Measurements from ENCODE around the gene CEP20.
A peak's percentile ranks its signal among the peaks of the same experiment; 100 is the strongest.
"Not testable (repeated sequence)": the region's sequence is repeated elsewhere in the genome, so short reads cannot be mapped to it uniquely, and the experiment has no call there.

The CEP20 gene

DNA sequence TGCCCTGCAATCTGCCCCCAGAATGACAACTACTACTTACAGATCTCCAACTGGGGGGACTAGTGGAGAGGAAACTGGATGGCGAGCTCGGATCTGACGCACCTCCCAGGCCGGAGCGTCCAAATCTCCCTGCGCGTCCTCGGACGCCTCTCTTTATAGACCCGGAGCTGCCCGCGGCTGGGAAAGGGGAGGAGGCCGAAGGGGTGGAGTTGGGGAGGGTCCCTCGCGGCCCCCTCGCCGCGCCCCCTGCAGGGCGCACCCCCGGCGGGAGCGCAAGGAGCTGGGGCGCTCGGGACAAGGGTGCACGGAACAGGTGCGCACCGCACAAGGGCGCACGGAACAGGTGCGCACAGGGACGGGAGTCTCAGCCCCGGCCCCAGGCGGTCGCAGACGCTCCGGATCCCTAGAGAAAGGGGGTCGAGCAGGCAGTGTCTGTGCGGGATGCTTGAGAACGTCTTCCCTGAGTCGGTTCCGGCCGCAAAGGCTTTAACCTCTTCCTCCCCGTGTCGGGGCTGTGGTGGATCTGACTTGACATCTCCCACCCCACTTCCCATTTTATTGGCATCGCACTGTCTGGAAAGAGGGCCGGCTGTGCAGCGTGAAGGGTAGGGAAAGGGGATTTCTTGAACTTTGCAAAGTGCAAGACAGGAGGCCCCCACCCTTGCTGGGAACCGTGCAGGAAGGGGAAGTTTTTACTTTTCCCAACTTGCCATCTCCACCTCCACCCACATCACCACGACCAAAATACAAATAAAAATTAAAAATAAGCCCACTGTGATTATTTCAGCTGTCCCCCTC, 31.3 kb downstream of the CEP20 start, which contains the start of gene MYH11:
MYH11 (minus strand) TSS at position 128 of the 798 bp plus-strand sequence. CDS start 18,776 bp downstream, outside the sequence.
- DNase-seq: no peak

DNA sequence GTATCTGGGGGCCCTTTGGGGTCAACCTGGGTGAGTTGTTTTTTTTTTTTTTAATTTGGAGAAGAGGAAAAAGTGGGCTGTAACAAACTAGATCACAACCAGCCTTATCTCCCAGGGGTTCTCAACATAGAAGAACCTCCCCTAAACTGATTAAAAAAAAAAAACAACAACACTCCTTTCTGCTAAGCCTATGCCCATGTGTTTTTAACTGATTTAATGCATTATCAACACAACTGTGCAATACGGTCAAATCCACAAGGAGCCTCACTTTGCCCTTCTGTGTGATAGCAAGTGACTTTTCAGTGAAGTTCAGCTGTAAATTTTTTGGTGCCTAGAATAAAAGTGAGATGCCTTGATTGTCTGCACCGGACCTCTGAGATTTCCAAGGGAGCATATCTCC, 32.2 kb downstream of the CEP20 start:
- DNase-seq: no peak

DNA sequence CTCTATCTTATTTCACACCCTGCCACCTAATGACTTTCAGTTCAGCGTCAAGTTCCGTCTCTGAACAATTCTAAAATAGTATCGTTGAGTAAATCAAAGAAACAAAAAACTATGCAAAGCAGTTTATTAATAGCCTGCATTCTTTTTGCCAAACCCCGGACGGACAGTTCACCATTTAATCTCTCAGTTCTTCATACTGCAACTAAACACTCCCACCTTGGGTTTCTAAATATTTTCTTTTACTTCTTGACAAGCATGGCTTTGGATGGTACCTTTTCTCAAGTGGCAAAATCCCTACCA, 32.7 kb downstream of the CEP20 start:
- no peak for DNase-seq

DNA sequence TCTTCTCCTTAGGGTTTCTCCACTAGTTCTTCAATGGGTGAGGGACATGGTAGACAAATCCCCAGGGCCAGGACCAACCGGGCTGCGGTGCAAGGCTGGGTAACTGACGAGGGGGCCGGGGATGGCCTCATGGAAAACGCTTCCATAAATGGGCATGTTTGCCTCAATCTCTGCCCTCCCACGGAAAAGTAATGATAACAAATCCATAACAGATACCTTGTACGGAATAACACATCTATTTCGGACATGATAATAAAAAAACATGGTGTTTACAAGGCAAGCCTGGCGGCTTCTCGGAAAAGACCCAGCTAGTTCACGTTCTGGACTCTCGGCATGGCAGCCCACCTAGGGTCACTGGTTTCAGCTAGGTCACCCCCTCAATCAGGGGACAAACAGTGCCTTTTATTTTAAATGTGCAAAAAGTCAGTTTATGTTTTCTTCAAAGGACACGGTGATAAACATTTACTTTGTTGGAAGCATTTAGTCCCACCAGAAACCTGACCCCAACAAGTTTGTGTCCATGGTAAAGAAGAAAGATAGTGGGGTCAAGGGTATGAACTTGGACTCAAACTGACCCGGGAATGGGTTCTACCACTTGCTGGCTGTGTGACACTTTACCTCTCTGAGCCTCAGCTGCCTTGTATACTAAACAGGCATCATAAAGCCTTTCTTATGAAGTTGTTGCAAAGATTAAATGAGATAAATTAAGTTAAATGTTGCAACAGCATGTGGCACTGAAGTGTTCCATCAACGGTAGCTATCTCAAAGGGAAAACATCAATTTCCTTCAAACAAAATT, 33.3 kb downstream of the CEP20 start:
- DNase-seq: no peak

DNA sequence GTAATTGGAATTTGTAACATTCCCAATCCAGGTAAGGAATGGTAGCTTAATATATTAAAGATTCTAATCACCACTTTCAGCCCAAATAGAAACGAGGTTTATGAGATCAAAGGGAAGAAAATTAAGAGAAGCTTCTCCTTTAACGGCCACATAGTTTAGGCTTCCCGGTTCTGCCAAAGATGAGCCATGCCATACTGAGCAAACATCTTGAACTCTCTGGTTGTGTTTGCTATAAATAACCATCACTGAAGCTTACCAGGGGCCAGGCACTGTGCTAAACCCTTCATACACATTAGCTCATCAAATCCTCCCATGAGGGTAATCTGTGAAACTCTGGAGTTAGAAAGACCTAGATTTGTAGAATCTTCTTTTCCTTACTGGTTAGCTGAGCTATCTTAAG, 34.3 kb downstream of the CEP20 start:
- no peak for DNase-seq

DNA sequence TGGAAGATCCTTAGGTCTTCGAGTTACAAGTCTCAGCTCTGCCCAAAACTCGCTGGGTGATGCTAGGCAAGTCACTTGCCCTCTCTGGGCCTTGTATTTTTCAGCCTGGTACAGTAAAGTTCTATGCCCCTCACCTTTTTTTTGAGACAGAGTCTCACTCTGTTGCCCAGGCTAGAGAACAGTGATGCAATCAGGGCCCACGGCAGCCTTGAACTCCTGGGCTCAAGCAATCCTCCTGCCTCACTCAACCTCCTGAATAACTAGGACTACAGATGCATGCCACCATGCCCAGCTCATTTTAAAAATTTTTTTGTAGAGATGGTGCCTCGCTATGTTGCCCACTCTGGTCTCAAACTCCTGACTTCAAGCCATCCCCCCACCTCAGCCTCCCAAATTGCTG, 35.4 kb downstream of the CEP20 start:
- no peak for DNase-seq

DNA sequence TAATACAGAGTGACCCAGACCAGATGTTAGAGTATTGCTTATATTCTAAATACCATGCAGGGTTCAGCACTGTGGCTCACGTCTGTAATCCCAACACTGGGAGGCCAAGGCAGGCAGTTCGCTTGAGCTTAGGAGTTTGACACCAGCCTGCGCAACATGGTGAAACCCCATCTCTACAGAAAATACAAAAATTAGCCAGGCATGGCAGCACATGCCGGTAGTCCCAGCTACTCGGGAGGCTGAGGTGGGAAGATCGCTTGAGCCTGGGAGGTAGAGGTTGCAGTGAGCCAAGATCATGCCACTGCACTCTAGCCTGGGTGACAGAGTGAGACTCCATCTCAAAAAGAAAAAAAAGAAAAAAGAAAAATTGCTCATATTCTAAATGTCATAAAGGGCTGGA, 37.8 kb downstream of the CEP20 start:
- not testable (repeated sequence) for DNase-seq

DNA sequence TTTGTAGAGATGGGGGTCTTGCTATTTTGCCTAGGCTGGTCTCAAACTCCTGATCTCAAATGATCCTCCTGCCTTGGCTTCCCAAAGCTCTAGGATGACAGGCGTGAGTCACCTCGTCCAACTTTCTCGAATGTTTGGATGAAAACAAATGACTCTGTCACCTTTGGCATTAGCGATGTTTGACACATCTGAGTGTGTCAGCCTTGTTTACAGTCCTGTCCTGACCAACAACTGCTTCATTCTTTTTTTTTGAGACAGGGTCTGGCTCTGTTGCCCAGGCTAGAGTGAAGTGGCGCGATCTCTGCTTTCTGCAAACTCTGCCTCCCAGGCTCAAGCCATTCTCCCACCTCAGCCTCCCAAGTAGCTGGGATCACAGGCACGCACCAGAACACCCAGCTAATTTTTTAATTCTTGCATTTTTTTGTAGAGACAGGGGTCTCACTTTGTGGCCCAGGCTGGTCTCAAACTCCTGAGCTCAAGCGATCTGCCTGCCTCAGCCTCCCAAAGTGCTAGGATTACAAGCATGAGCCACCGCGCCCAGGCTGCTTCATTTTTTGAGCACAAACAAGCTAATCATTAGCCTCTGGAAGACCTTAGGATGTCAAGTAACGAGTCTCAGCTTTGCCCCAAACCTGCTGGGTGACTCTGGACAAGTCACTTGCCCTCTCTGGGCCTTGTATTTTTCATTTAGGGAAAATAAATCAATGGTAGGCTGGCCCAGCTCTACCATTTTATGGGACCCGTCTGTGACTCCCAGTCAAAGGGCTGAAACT, 39.0 kb downstream of the CEP20 start:
- DNase-seq: no peak

DNA sequence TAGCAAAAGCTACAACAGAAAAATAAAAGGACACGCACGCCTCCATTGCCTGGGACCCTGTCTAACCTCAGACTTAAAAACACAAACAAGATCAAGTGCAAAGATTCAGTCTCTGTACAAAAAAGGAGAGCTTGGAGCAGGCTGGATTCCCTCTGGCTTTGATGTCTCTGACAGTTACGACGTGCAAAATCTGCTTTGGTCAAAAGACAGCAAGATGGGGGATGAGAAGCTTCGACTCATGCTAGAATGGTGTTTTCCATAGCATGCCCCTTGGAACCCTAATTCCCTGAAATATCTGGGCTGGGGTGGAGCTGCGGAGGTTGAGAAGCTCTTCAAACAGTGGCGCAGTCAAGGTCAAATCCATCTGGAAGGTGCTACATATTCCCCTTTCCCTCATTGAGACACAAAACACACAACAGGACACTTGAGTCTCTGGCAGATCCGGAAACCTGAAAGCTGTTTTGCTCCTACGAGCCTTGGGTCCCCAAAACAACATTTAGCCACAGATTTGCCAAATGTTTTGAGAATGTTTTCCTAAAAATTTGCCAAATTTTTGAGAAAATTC, 40.7 kb downstream of the CEP20 start:
- DNase-seq: no peak

DNA sequence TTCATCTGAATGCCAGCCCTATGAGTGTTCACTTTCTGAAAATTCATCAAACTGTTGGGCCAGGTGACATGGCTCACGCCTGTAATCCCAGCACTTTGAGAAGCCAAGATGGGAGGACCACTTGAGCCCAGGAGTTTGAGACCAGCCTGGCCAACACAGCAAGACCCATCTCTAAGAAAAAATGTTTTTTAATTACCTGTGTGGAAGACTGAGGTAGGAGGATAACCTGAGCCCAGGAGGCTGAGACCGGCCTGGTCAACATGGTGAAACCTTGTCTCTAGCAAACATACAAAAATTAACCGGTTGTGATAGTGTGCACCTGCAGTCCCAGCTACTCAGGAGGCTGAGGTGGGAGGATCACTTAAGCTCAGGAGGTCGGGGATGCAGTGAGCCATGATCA, 41.9 kb downstream of the CEP20 start:
- no peak for DNase-seq

DNA sequence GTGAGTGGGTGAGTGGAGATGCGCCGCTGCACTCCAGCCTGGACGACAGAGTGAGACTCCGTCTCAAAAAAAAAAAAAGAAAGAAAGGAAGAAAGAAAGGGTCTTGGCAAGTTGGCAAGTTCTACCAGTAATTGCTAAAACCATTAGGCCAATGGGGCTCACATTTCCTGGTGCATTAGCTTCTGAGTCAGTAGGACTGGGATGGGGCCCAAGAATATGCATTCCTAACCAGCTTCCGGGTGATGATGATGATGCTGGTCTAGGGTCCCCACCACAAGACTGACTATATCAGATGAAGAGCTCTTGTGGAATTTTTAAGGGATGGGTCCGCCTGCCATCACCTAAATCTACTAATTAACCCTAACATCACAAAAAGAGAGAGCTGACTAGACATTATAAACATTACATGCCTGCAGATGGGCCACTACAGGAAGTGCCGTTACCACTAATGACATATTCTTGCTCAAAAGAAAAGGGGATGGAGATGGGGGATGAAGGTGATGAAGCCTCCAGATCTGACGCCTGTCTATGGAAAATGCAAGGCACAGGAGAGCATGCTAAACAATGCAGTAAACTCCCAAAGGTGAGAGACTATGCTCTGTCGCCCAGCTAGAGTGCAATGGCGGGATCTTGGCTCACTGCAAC, 44.6 kb downstream of the CEP20 start:
- DNase-seq: no peak

DNA sequence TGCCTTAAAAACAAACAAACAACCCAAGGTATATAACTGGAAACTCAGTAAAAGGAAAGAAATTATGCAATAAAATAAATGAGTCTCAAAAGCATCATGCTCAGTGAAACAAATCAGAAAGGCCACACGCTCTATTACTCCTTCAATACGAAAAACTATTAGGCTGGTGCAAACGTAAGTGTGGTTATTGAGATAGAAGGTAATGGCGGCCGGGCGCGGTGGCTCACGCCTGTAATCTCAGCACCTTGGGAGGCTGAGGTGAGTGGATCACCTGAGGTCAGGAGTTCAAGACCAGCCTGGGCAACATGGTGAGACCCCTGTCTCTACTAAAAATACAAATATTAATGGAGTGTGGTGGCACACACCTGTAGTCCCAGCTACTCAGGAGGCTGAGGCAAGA, 49.2 kb downstream of the CEP20 start:
- DNase-seq: not testable (repeated sequence)

DNA sequence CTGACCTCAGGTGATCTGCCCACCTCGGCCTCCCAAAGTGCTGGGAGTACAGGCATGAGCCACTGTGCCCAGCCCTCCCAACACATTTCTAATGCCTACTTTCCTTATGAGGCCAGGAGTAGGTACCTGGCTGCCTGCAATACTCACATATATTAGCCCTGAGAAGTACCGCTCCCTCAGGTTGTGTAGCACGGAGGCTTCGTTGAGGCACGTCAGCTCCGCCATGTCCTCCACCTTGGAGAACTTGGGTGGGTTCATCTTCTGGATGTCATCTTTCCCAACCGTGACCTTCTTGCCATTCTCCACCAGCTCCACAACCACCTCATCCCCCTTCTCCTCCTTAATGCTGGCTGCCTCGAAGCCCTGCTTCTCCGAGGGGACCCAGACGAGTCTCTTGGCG, 50.6 kb downstream of the CEP20 start:
- no peak for DNase-seq

DNA sequence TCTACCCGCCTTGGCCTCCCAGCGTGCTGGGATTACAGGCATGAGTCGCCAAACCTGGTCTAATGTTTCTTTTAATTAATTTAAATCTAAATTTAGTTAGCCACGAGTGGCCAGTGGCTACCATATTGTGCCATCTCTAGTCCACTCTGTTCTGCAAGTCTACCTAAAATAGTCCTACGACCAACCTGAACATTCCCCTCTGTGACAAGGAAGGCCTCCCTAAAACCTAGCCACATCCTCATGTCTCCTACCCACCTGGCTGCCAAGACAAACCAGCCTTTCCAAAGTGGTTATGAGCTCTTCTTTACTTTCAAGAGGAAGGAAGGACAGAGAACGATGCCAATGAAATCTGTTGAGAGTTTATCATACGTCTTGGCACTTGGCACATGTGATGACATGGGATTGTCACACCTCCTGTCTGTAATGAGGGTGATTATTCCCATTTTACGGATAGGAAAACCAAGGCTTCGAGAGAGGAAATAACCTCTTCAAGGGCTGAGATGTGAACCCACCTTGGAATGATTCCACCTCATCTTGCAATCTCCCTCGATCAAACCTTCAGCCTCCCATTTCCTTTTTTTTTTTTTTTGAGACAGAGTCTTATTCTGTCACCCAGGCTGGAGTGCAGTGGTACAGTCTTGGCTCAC, 51.3 kb downstream of the CEP20 start:
- DNase-seq: no peak

DNA sequence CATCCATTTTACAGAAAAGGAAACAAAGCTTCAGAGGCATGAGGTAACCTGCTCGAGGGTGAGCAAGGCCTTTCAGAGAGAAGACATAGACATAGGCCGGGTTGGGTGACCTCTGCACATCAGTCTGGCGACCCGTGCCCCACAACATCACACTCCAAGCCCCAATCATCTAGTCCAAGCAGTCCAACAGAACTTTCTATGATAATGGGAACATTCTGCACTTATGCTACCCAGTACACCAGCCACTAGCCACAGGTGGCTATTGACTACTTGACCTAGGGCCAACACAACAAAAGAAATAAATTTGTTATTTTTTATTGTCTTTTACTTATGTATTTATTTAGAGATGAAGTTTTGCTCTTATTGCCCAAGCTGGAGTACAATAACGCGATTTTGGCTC, 52.3 kb downstream of the CEP20 start:
- DNase-seq: no peak

DNA sequence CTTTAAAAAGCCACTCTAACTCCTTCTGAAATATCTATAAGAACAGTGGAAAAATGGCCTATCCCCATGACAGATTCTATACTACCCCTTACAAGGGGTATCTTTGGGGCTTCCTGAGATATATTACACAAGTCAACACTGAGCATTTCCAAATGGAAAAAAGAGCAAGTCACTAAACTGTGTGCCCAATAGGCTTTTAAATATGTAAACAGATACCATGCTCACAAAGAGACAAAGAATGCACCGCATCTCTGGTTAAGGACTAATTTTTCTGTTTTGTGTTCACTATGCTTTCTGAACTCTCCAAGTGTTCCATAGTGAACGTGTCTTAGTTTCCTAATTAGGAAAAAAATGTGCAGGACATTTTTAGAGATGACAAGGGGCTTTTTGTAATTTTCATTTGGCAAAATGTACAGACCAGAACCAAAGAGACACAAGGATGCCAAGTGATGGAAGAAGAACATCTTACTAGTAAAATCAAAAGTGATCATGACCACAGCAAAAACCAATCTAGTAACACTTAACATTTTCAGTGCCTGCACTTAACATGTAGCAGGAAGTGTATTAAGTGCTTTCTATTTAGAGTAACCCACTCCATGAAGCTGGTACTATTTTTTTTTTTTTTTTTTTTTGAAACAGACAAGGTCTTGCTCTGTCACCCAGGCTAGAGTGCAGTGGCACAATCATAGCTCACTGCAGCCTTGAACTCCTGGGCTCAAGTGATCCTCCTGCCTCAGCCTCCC, 53.1 kb downstream of the CEP20 start:
- DNase-seq: no peak

DNA sequence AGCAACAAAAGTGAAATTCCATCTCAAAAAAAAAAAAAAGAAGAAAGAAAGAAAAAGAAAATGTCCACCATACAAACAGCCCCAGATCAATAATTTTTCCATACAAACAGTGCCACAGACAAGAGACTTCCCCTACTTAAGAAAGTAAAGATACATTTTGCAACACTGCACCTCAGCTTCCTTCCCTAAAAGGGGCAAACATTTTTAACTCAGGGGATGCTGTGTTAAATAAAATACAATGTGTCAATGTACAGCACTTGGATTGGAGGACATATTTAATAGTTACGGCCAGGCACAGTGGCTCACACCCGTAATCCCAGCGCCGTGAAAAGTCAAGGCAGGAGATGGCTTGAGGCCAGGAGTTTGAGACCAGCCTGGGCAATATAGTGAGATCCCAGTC, 53.9 kb downstream of the CEP20 start:
- DNase-seq: peak in 1 of 2 experiments; percentile 6

DNA sequence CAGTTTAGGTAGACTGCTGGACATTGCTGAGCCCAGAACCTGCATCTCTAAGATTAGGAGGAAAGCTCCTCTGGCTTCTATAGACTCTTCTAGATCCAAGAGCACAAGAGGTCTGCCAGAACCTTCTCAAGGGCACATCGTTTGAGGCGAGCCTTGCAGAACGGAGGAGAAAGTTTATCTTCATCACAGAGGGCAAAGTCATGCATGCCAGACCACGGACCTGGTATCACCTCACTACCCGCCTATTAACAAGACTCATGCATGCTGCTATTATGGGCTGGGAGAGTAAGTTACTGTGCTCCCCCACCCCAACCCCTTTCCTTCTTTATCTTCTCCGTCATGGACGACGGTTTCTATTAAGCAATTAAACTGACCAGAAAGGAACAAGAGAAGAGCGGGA, 54.9 kb downstream of the CEP20 start:
- DNase-seq: no peak

DNA sequence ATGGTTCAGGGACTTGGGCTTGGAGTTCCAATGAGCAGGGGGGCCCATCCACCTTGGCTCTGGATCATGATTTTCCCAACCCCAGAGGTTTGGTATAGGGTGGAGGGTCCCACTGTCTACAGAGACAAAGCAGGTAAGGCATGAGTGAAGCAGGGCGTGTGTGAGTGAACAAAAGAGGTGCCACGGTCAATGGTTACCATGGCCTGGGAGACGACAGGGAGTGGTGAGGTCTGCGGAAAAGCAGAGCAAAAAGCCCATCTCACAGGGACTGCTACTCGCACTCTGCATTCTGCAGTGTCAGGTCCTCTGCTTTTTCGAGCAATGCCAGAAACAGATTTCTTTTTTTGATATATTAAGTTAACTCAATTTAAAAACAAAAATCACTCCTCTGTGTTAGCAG, 56.2 kb downstream of the CEP20 start:
- DNase-seq: no peak

DNA sequence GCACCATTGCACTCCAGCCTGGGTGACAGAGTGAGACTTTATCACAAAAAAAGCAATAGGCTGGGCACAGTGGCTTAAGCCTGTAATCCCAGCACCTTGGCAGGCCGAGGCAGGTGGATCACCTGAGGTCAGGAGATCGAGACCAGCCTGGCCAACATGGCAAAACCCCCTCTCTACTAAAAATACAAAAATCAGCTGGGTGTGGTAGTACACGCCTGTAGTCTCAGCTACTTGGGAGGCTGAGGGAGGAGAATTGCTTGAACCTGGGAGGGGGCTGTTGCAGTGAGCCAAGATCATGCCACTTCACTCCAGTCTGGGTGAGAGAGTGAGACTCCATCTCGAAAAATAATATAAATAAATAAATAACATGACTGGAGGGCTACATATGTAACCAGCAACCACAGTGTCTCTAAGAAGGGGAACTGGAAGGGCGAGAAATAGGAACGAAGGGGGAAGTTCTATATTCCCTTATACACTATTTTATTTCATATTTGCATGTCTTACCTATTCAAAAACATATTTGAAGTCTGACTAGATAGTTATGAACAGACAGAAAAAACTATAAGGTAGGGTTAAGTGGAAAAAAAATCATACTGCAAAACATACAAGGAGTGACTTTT, 57.5 kb downstream of the CEP20 start:
- peak; percentile 21 to 35 for DNase-seq

DNA sequence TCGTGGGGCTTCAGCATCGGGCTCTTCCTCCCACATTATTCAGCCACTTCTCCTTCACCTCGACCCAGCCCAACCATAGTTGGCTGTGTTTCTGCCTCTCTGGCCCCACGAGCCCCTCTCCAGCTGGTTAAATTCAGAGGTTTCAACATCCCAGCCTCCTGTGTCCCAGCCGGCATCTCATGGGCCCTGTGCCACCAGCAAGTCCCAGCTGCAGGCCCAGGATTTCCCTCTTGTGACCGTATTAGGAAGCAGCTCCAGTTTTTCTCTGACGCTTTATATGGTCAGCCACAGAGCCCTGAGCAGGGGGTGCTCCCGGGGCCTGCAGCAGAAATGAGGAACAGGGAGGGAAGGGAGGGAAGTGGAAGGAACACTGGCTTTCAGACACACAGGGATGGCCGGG, 58.9 kb downstream of the CEP20 start:
- DNase-seq: peak; percentile 50 to 54
